ENCODE data around the gene NLRP1. TPM values are rescaled to one million over a fixed set of nuclear protein-coding genes. Genes with fewer than 3 reads are reported as not detected.

Gene NLRP1
- polyA plus RNA-seq, 1 donor from 2014 or later: 255 TPM

- no peak overlapping the region for H3K9ac ChIP-seq (ENCODE audit: low read length)
- H3K79me2 ChIP-seq (replicated peaks; ENCODE audit: insufficient read depth, low read length): no peaks in the 10 kb centered on the region
- no peaks in the 10 kb centered on the region for H3K9me2 ChIP-seq (ENCODE audit: insufficient read depth, low read length)
- no peak overlapping the region for H3K27ac ChIP-seq (ENCODE audit: low read length)
- no peak overlapping the region for H3K4me3 ChIP-seq (ENCODE audit: low read length)
- no peaks in the 10 kb centered on the region for H3K36me3 ChIP-seq (ENCODE audit: insufficient read depth, low read length)
- no peaks in the 10 kb centered on the region for H3F3A ChIP-seq (ENCODE audit: insufficient read depth, low read length, poor library complexity, severe bottlenecking)
- H2AFZ ChIP-seq (ENCODE audit: low read depth, low read length): no peak overlapping the region
- TF ChIP-seq EP300 (conservative IDR thresholded peaks at IDR 0.05; ENCODE audit: poor library complexity, severe bottlenecking) (no peak), SMC3 (conservative IDR thresholded peaks at IDR 0.05; ENCODE audit: poor library complexity) (no peak), TAF1 (IDR thresholded peaks at IDR 0.05; ENCODE audit: low read depth) (no peak)
- no peaks in the 10 kb centered on the region for H3K9me3 ChIP-seq (ENCODE audit: low read length)
- H3K27me3 ChIP-seq (ENCODE audit: insufficient read depth, low read depth, low read length): no peaks in the 10 kb centered on the region
- H4K20me1 ChIP-seq (ENCODE audit: insufficient read depth): no peaks in the 10 kb centered on the region
- H3K4me2 ChIP-seq (ENCODE audit: low read length): no peak overlapping the region
Observed at GRCh38 chr17:5585287-5585794, 1.0 kb upstream of the NLRP1 start.

GRCh38 chr17:5583426-5584382 is 605 bp downstream of the NLRP1 start:
- Histone ChIP-seq H3K9me2 (ENCODE audit: insufficient read depth, low read length) (no peaks in the 10 kb centered on the region), H3K4me2 (ENCODE audit: low read length) (no peak overlapping the region), H4K20me1 (ENCODE audit: insufficient read depth) (no peaks in the 10 kb centered on the region), H3K4me3 (ENCODE audit: low read length) (no peak overlapping the region), H3K27me3 (ENCODE audit: insufficient read depth, low read depth, low read length) (no peaks in the 10 kb centered on the region), H2AFZ (ENCODE audit: low read depth, low read length) (no peak overlapping the region), H3K27ac (ENCODE audit: low read length) (no peak overlapping the region), H3F3A (ENCODE audit: insufficient read depth, low read length, poor library complexity, severe bottlenecking) (no peaks in the 10 kb centered on the region), H3K9ac (ENCODE audit: low read length) (no peak overlapping the region), H3K9me3 (ENCODE audit: low read length) (no peaks in the 10 kb centered on the region), H3K36me3 (ENCODE audit: insufficient read depth, low read length) (no peaks in the 10 kb centered on the region), H3K79me2 (replicated peaks; ENCODE audit: insufficient read depth, low read length) (no peaks in the 10 kb centered on the region)
- TF ChIP-seq SMC3 (conservative IDR thresholded peaks at IDR 0.05; ENCODE audit: poor library complexity) (no peak), EZH2 (IDR thresholded peaks at IDR 0.05; ENCODE audit: borderline replicate concordance, insufficient read depth, low read length, poor library complexity, severe bottlenecking) (no peak), MXI1 (conservative IDR thresholded peaks at IDR 0.05; ENCODE audit: poor library complexity, severe bottlenecking) (no peak), POLR2AphosphoS5 (IDR thresholded peaks at IDR 0.05) (no peak), EP300 (conservative IDR thresholded peaks at IDR 0.05; ENCODE audit: poor library complexity, severe bottlenecking) (no peak)

GRCh38 chr17:5582209-5583185 is 1.8 kb downstream of the NLRP1 start:
- no peak overlapping the region for H3K4me3 ChIP-seq (ENCODE audit: low read length)
- no peak overlapping the region for H3K27ac ChIP-seq (ENCODE audit: low read length)
- no peak overlapping the region for H3K4me2 ChIP-seq (ENCODE audit: low read length)
- H3F3A ChIP-seq (ENCODE audit: insufficient read depth, low read length, poor library complexity, severe bottlenecking): no peaks in the 10 kb centered on the region
- H4K20me1 ChIP-seq (ENCODE audit: insufficient read depth): no peaks in the 10 kb centered on the region
- no peaks in the 10 kb centered on the region for H3K9me3 ChIP-seq (ENCODE audit: low read length)
- TF ChIP-seq EP300 (conservative IDR thresholded peaks at IDR 0.05; ENCODE audit: poor library complexity, severe bottlenecking): no peak
- H3K79me2 ChIP-seq (replicated peaks; ENCODE audit: insufficient read depth, low read length): no peaks in the 10 kb centered on the region
- no peak overlapping the region for H2AFZ ChIP-seq (ENCODE audit: low read depth, low read length)
- H3K9ac ChIP-seq (ENCODE audit: low read length): no peak overlapping the region
- H3K27me3 ChIP-seq (ENCODE audit: insufficient read depth, low read depth, low read length): no peaks in the 10 kb centered on the region
- no peaks in the 10 kb centered on the region for H3K9me2 ChIP-seq (ENCODE audit: insufficient read depth, low read length)
- H3K36me3 ChIP-seq (ENCODE audit: insufficient read depth, low read length): no peaks in the 10 kb centered on the region
